GM12891 (cell line): Measurements from ENCODE around the gene MSI2.

ENCODE experiments used
- POLR2AphosphoS5 ChIP-seq: IDR thresholded peaks from 2 replicates; pipeline ENCODE4 v1.6.1; 2011; ENCODE audit warnings: low read depth, low read length, control low read depth
- TAF1 ChIP-seq: IDR thresholded peaks from 2 replicates; pipeline ENCODE4 v1.6.1; 2011; ENCODE audit warnings: low read depth, low read length, control low read depth

GRCh38 chr17:57704448-57704847, 448.1 kb downstream of the MSI2 start:
- no peak for TF ChIP-seq POLR2AphosphoS5
- no peak for TF ChIP-seq TAF1
